T-helper 1 cell (primary cell): Measurements from ENCODE around the gene MYO7A.

Source experiments
- DNase-seq, 5 donors: peaks; one replicate each; pipeline ENCODE4 v3.0.0-alpha.2; 2012 to 2020

MYO7A gene

GRCh38 chr11:77147668-77148321 is 19.7 kb downstream of the MYO7A start:
- DNase-seq: peak in 1 of 5 donors; percentile 38

DNA sequence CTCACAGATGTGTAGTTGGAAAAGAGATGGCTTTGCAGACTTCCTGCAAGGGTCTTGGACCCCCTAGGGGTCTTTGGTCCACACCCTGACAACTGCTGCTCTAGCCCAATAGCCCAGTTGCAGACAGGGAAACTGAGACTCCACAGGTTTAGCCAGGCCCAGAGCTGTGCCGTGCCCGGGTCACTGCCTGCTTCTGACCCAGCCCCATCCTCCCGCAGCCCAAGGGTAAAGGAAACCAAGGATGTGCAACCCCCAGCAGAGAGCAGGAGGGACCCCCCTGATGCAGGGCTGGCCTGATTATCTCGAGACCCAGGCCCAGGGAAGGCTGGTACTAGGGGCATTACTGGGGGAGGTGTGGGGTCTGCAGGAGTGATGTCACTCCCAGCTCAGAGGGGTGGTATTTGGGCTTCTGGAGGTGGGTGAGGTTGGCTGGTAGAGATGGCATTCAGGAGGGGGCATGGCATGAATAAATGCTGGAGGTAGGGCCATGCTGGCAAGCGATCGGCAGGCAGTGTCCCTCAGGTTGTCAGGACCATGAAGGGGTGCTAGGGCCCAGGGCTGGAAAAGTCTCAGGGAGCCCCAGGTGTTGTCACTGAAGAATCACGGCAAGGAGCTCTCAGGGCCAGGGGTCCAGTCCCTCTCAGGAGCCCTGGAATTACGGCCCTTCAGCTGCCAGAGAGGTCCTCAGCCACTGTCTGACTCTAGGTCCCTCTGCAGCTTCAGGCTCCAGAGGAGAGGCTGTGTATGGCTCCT is 21.1 kb downstream of the MYO7A start:
- DNase-seq: no peak

DNA sequence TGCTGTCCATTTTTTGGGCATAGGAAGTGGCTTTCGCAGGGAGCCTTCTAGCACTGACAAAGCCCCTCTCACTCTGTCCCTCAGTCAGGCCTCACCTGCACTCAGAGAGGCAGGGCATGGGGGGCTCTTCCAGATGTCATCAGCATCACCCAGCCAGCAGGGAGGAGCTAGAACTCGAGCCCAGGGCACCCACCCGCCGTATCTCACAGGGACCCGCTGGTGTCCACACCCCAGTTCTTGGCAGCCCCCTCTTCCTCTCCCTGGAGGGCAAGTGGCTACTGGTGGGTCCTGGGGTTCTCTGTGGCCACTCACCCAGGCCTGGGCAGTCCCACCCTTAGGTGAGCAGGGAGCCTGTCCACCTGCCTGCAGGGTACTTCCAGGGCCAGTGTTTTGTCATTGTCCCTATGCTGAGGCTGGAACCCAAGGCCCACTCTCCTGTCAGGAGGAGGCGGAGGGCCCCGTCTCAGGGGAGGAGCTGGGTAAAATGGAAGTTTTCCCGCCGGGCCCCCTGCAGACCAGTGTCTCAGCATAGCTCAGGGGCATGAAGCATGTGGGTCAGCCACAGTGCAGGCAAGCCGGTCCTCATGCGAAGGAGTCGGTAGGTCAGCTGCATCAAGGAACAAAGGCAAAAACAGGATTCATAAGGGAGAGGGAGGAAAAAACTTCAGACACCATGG is 21.8 kb downstream of the MYO7A start:
- no peak for DNase-seq

DNA sequence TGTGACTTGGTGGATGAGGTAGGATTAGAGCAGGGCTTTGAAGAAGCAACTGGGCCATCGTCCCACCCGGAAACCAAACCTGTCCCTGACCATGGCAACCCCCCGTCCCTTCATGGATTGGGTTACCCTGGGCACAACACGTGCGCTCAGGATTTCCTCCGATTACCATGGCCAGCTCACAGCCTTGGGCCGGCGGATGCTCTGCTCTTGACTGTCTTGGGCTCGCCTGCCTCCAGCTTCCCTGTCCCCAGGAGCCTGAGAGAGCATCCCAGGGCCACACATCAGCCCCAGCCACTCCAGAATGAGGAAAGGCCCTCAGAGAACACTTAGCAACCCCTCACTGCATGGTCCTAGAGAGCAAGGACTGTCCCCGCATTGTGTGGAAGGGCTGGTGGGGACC is 22.8 kb downstream of the MYO7A start:
- no peak for DNase-seq

- peak in 2 of 5 donors; percentile 13 to 72 for DNase-seq
These were observed 23.9 kb downstream of the MYO7A start for GRCh38 chr11:77151804-77152509.

DNA sequence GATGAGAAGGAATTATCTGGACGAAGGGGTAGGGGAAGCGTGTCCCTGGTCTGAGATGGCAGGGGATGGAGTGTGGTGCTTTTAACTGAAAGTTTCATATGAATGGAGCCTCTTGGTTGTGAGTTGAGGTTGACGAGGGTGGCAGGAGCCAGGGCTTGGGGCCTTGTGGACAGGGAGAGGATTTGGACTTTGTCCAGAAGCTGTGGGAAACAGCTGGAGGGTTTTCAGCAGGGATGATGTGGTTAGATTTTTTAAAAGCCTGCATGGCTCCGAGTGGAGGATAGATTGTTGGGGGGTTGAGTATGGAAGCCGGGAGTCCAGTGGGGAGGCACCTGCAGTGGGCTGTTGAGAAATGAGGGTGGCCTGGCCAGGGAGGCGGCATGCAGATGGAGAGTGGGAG is 24.8 kb downstream of the MYO7A start:
- DNase-seq: no peak

GRCh38 chr11:77153276-77154185 is 25.5 kb downstream of the MYO7A start:
- no peak for DNase-seq

- DNase-seq: no peak
These were observed 26.5 kb downstream of the MYO7A start for GRCh38 chr11:77154381-77155081.

DNA sequence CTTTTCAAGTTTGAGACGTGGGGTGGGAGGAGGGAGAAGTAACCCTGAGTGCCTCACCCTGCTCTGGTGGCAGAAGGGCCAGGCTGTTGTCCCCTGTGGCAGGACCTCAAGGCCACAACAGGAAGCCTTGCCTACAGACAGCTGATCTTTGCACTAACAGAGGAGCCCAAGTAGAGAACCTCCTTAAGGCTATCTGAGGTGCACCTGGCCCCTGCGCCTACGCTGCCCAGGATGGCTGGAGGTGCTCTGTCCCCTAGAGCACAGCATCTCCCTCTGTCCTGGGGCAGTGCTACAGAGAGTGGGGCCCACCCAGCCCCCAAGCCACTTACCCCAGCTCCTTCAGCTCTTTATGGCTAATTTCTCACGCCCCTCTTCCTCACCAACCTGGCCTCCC is 27.0 kb downstream of the MYO7A start:
- DNase-seq: no peak

GRCh38 chr11:77155556-77156130 is 27.6 kb downstream of the MYO7A start:
- DNase-seq: no peak

GRCh38 chr11:77156396-77157195 is 28.6 kb downstream of the MYO7A start:
- DNase-seq: no peak

- no peak for DNase-seq
These were observed 30.1 kb downstream of the MYO7A start for GRCh38 chr11:77158041-77158695.

GRCh38 chr11:77159219-77159936 is 31.3 kb downstream of the MYO7A start:
- DNase-seq: no peak

GRCh38 chr11:77159937-77160495 is 32.0 kb downstream of the MYO7A start:
- DNase-seq: no peak

DNA sequence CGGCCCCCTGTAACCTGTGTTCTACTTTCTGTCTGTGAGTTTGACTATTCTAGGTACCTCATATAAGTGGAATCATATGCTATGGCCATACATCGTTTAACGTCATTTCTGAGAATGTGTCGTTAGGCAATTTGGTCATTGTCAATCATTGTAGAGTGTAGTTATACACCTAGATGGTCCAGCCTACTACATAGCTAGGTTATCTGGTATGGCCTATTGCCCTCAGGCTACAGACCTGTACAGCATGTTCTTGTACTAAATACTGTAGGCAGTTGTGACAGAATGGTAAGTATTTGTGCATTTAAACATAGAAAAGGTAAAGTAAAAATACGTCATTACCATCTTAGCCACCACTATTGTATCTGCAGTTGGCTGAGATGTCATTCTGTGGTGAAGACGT is 35.2 kb downstream of the MYO7A start:
- no peak for DNase-seq

DNA sequence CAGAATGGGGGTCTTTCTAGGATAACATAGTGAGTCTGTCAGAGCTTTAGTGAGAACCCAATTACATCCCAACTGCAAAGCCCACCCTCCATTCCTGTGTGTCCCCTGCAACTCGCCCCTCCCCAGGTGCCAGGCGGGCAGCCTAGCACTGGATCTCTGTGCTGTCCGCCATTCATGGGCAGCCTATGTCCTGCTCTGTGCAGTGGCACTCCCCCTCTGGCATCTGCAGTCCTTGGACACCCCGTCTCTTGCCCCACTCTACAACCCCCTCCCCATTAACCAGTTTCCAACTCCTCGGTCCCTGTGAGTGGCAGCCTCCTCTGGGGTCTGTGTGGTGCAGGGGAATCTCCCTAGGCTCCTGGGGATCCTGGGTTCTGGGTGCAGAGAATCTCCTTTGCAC is 37.0 kb downstream of the MYO7A start:
- DNase-seq: no peak

DNA sequence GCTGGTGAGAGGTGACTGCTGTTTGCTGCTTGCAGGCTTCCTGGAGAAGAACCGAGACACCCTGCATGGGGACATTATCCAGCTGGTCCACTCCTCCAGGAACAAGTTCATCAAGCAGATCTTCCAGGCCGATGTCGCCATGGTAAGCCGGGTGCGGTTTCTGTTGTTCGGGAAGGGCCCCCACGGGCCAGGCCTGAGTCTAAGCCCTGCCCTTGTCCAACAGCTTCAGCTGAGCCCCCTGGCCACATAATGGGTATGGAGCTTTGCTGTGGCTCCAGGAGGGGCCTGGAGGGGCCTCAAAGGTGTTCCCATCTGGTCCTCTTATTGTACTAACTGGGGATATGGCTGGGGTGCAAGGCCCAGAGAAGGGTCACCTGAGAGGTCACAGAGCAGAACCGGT is 38.0 kb downstream of the MYO7A start:
- no peak for DNase-seq

DNA sequence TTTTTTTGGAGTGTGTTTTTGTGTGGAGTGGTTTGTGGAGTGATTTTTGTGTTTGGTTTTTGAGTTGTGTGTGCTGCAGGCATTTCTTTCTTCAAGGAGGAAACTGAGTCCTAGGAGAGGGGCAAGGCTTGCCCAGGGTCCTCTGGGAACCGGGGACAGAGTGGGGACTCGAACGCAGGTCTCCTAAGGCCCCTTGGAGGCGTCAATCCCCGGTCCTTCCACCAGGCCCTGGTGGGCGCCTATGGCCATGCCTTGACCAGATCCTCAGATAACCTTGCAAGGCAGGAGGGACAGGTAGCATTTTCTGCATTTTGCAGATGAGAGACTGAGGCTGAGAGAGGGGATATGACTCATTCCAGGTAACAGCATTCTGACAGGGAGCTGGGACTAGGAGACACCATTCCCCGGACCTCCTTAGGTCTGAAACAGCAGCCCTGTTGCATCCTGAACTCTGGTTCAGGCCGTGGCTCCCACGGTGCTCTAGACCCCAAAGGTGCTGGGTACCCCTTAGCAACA is 39.1 kb downstream of the MYO7A start:
- no peak for DNase-seq
